Stimulated activated naive CD8-positive, alpha-beta T cell treated with anti-CD3 and anti-CD28 coated beads, Interleukin-15, Interleukin-2, amounts not matched to agents 100 ng/mL and 50 ng/mL, for 24 hours (primary cell): ENCODE measurements around the gene PTCHD4.
"Not testable (repeated sequence)": the region's sequence is repeated elsewhere in the genome, so short reads cannot be mapped to it uniquely, and the experiment has no call there.

Experiments used
- H3K27ac Mint-ChIP-seq: one replicate; pipeline ENCODE4 v1.8.0; 2021; ENCODE audit warnings: mild to moderate bottlenecking, mixed read lengths
- H3K27me3 Mint-ChIP-seq: one replicate; pipeline ENCODE4 v1.8.0; 2021; ENCODE audit warnings: mixed read lengths
- H3K36me3 Mint-ChIP-seq: one replicate; pipeline ENCODE4 v1.8.0; 2021; ENCODE audit warnings: low read depth, mixed read lengths
- H3K4me1 Mint-ChIP-seq: one replicate; pipeline ENCODE4 v1.8.0; 2021; ENCODE audit warnings: low read depth, mixed read lengths
- H3K4me3 Mint-ChIP-seq: one replicate; pipeline ENCODE4 v1.8.0; 2021; ENCODE audit warnings: mild to moderate bottlenecking, mixed read lengths
- H3K9me3 Mint-ChIP-seq: one replicate; pipeline ENCODE4 v1.8.0; 2021; ENCODE audit warnings: mixed read lengths

PTCHD4 gene

GRCh38 chr6:48111143-48111506 lies at the start of gene PTCHD4:
TSS of gene PTCHD4 (minus strand) at chr6:48111197. CDS start at chr6:48068957, 42,240 bp downstream.
- Mint-ChIP-seq H3K9me3 (no peaks in the 10 kb centered on the region), H3K36me3 (no peaks in the 10 kb centered on the region), H3K27ac (no peak within 1 kb of the TSS), H3K27me3 (no peaks in the 10 kb centered on the region), H3K4me3 (no peak within 1 kb of the TSS), H3K4me1 (no peaks in the 10 kb centered on the region)

- Mint-ChIP-seq H3K9me3 (peaks cover 7% of the 10 kb centered on the region), H3K27me3 (no peaks in the 10 kb centered on the region), H3K4me1 (no peaks in the 10 kb centered on the region), H3K4me3 (no peak overlapping the region), H3K27ac (no peak overlapping the region), H3K36me3 (no peaks in the 10 kb centered on the region)
These were observed 40.1 kb upstream of the PTCHD4 start for GRCh38 chr6:48151142-48151541.

DNA sequence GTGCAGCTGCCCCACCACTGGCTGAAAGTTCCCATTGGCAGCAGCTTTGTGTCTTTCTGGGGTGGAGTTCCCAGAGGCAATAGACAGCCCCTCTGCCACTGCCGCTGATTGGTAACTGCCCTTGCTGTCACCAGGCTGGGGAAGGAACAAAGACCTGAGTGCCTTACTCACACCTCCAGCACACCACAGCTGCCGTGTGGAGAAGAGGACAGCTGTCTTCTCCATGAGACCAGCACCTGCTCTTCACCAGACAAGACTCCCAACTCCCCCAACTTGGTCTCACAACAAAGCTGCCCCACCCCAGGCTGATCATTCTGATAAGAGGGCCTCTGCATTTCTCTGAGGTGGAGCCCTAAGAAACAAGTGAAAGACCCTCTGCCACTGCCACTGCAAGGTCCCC lies 39.7 kb upstream of the PTCHD4 start:
- H3K36me3 Mint-ChIP-seq = no peaks in the 10 kb centered on the region
- H3K27ac Mint-ChIP-seq = no peak overlapping the region
- H3K4me3 Mint-ChIP-seq = no peak overlapping the region
- no peaks in the 10 kb centered on the region for H3K4me1 Mint-ChIP-seq
- no peaks in the 10 kb centered on the region for H3K27me3 Mint-ChIP-seq
- peaks cover 5% of the 10 kb centered on the region for H3K9me3 Mint-ChIP-seq

DNA sequence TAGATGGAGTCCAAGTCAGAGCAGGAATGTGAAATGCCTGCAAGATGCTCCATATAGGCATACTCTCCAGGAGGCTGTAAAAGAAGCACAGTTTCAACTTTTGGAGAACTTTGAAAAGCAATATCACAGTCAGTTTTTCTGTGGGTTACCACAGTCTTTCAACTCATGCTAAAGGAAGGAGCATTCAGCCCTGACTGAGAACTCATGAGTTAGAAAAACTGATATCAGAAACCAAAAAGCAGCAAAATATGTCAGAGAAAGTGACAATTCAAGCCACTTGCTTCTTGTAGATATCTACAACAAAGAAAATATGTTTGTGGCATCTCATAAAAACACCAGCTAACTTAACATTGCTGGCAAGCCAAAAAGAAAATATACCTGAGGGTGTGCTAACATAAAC lies 36.1 kb upstream of the PTCHD4 start:
- no peaks in the 10 kb centered on the region for H3K27me3 Mint-ChIP-seq
- H3K9me3 Mint-ChIP-seq = peaks cover 5% of the 10 kb centered on the region
- no peaks in the 10 kb centered on the region for H3K4me1 Mint-ChIP-seq
- no peak overlapping the region for H3K27ac Mint-ChIP-seq
- H3K4me3 Mint-ChIP-seq = no peak overlapping the region
- no peaks in the 10 kb centered on the region for H3K36me3 Mint-ChIP-seq

DNA sequence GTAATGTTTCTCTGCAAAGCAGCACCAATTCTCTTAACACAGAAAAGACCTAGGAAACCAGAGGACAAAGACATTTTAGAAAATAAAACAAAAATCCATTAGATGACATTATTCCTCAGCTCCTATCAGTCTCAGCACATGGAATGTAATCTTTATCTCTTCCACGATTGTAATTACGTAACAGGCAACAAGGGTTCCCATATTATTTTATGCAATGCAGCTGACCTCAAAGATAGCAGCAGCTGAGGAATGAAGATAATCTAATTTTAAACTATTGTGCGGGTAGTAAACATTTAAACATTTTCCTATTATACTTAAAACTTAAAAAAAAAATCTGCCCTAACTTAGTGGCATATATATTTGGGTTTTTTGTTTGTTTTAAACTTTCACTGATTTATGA lies 33.0 kb upstream of the PTCHD4 start:
- no peaks in the 10 kb centered on the region for H3K36me3 Mint-ChIP-seq
- H3K27me3 Mint-ChIP-seq = no peaks in the 10 kb centered on the region
- no peak overlapping the region for H3K27ac Mint-ChIP-seq
- peaks cover 5% of the 10 kb centered on the region for H3K9me3 Mint-ChIP-seq
- no peaks in the 10 kb centered on the region for H3K4me1 Mint-ChIP-seq
- no peak overlapping the region for H3K4me3 Mint-ChIP-seq

GRCh38 chr6:48141975-48142374 lies 31.0 kb upstream of the PTCHD4 start:
- H3K27me3 Mint-ChIP-seq = no peaks in the 10 kb centered on the region
- H3K4me1 Mint-ChIP-seq = no peaks in the 10 kb centered on the region
- no peak overlapping the region for H3K4me3 Mint-ChIP-seq
- H3K9me3 Mint-ChIP-seq = no peaks in the 10 kb centered on the region
- H3K36me3 Mint-ChIP-seq = no peaks in the 10 kb centered on the region
- H3K27ac Mint-ChIP-seq = no peak overlapping the region

GRCh38 chr6:48139818-48140614 lies 29.0 kb upstream of the PTCHD4 start:
- Mint-ChIP-seq H3K4me1 (no peaks in the 10 kb centered on the region), H3K9me3 (no peaks in the 10 kb centered on the region), H3K4me3 (no peak overlapping the region), H3K36me3 (no peaks in the 10 kb centered on the region), H3K27ac (no peak overlapping the region), H3K27me3 (no peaks in the 10 kb centered on the region)

GRCh38 chr6:48136856-48137255 lies 25.9 kb upstream of the PTCHD4 start:
- no peaks in the 10 kb centered on the region for H3K27me3 Mint-ChIP-seq
- H3K9me3 Mint-ChIP-seq = no peaks in the 10 kb centered on the region
- no peak overlapping the region for H3K4me3 Mint-ChIP-seq
- no peak overlapping the region for H3K27ac Mint-ChIP-seq
- H3K36me3 Mint-ChIP-seq = no peaks in the 10 kb centered on the region
- no peaks in the 10 kb centered on the region for H3K4me1 Mint-ChIP-seq

DNA sequence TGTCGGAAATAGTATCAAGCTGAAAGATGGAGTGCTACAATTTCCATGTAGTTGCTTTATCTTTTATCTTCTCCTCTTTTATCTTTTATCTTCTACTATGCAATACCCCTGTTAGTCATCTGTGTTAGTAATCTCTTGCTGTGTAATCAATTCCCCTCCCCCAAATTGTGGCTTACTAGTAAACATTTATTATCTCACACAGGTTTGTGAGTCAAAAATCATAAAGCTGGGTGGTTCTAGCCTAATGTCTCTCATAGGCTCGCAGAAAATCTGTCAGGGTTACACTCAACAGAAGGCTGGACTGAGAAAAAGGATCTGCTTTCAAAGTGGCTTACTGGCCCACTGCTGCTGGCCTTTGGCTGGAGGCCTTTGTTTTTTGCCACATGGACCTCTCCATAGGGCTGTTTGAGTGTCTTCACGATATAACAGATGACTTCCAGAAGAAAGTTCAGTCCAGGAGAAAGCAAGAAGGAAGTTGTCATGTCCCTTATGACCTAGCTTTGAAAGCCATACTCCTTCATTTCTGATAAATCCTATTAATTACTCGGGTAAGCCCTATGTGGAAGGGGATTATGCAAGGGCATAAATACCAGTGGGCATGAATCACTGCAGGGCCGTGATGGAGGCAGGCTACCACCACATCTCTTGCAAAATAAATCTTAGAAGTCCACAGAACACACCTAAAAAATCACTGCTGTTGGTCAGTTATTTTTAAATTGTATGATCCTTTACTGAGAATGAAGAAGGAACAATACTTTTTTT lies 24.5 kb upstream of the PTCHD4 start:
- H3K27me3 Mint-ChIP-seq = no peaks in the 10 kb centered on the region
- H3K4me3 Mint-ChIP-seq = no peak overlapping the region
- no peak overlapping the region for H3K27ac Mint-ChIP-seq
- no peaks in the 10 kb centered on the region for H3K36me3 Mint-ChIP-seq
- no peaks in the 10 kb centered on the region for H3K9me3 Mint-ChIP-seq
- no peaks in the 10 kb centered on the region for H3K4me1 Mint-ChIP-seq

- Mint-ChIP-seq H3K27ac (no peak overlapping the region), H3K9me3 (no peaks in the 10 kb centered on the region), H3K36me3 (no peaks in the 10 kb centered on the region), H3K27me3 (no peaks in the 10 kb centered on the region), H3K4me1 (no peaks in the 10 kb centered on the region), H3K4me3 (no peak overlapping the region)
These were observed 23.2 kb upstream of the PTCHD4 start for GRCh38 chr6:48134246-48134645.

- Mint-ChIP-seq H3K4me3 (no peak overlapping the region), H3K36me3 (no peaks in the 10 kb centered on the region), H3K9me3 (peaks cover 4% of the 10 kb centered on the region), H3K27me3 (no peaks in the 10 kb centered on the region), H3K4me1 (no peaks in the 10 kb centered on the region), H3K27ac (no peak overlapping the region)
These were observed 12.6 kb upstream of the PTCHD4 start for GRCh38 chr6:48123601-48124000.

GRCh38 chr6:48121983-48122749 lies 11.2 kb upstream of the PTCHD4 start:
- not testable (repeated sequence) for H3K9me3 Mint-ChIP-seq, H3K27me3 Mint-ChIP-seq, H3K36me3 Mint-ChIP-seq, H3K27ac Mint-ChIP-seq, H3K4me3 Mint-ChIP-seq, H3K4me1 Mint-ChIP-seq

DNA sequence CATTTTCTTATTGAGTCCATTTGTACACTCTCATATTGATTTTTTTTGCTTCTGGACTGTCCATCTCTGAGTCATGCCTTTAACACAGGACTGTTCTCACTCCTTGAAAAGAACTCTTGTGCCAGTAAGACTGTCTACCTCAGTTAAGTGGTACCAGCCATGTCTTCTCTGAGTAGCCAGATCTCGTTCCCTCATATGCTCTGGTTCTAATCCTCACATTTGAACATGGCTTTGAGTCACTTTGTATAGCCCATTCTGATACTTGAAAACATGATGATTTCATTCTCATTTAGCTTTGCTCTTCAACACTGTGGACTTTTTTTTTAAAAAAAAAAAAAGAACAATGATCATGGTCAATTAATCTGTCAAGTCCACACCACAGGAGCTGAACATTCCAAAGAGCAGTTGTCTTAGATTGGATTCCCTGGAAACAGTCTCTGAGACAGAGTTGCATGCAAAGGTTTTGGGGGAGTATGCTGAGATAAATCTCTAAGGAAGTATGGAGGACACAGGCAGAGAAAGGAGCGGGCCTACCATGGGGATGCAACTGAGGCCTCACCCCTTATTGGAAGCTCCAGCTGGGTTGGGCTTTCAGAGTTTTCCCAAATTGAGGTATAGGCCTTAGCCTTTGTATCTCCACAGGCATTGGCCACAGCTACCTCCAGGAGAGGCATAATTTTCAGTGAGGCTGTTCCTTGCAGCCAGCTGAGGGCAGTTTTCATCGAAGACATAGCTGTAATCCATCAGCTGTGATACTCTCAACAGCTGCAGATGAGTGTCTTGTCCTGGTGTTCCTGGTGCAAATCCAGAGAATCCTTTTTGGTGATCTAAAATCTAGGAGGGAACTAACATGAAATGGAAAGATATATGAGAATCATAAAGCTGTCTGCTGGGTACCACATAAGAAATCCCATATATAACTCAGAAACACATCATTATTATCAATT lies 6.0 kb upstream of the PTCHD4 start:
- H3K9me3 Mint-ChIP-seq = no peaks in the 10 kb centered on the region
- no peaks in the 10 kb centered on the region for H3K36me3 Mint-ChIP-seq
- no peaks in the 10 kb centered on the region for H3K4me1 Mint-ChIP-seq
- no peak overlapping the region for H3K4me3 Mint-ChIP-seq
- no peaks in the 10 kb centered on the region for H3K27me3 Mint-ChIP-seq
- H3K27ac Mint-ChIP-seq = no peak overlapping the region

GRCh38 chr6:48113130-48113529 lies 2.1 kb upstream of the PTCHD4 start:
- no peaks in the 10 kb centered on the region for H3K4me1 Mint-ChIP-seq
- no peaks in the 10 kb centered on the region for H3K36me3 Mint-ChIP-seq
- no peak overlapping the region for H3K4me3 Mint-ChIP-seq
- H3K9me3 Mint-ChIP-seq = no peaks in the 10 kb centered on the region
- H3K27ac Mint-ChIP-seq = no peak overlapping the region
- no peaks in the 10 kb centered on the region for H3K27me3 Mint-ChIP-seq
